ENCODE measurements around the gene NOPCHAP1. TPM values are rescaled to one million over a fixed set of nuclear protein-coding genes. Genes with fewer than 3 reads are reported as not detected.
A peak's percentile ranks its signal among the peaks of the same experiment; 100 is the strongest.
"Not testable (repeated sequence)": the region's sequence is repeated elsewhere in the genome, so short reads cannot be mapped to it uniquely, and the experiment has no call there.

NOPCHAP1 gene
- total RNA-seq: 11.6 TPM
- polyA plus RNA-seq: 10 to 100 TPM; 14.3 to 26.9 (median 18.4) TPM

GRCh38 chr12:104986022-104986941 is at the start of gene NOPCHAP1:
Gene NOPCHAP1, plus strand, starts transcription at chr12:104986316. Its CDS starts 37 bp downstream, at chr12:104986353.
- H3K27me3 ChIP-seq (ENCODE audit: control insufficient read depth, insufficient read depth, low read length): no peaks in the 10 kb centered on the region
- Mint-ChIP-seq H3K27ac (peak within 1 kb of the TSS; percentile 60 to 89 (median 80)), H3K27me3 (peaks cover 8% of the 10 kb centered on the region), H3K4me1 (peaks cover 30 to 48% (median 43%) of the 10 kb centered on the region in 4 donors), H3K36me3 (peaks cover 26% of the 10 kb centered on the region), H3K9me3 (peaks cover 0 to 3% (median 2%) of the 10 kb centered on the region in 7 donors), H3K4me3 (peak within 1 kb of the TSS; percentile 91 to 95 (median 92))
- H3K36me3 ChIP-seq (ENCODE audit: control insufficient read depth, insufficient read depth, low read length): peaks cover 18% of the 10 kb centered on the region
- DNase-seq: peak; percentile 80 to 83 (median 81)
- no peaks in the 10 kb centered on the region for H3K9me3 ChIP-seq (ENCODE audit: control insufficient read depth in 2 of 2, low read length in 2 of 2)
- peak within 1 kb of the TSS; percentile 88 for H3K4me3 ChIP-seq (ENCODE audit: low read depth, low read length)
- peak within 1 kb of the TSS; percentile 29 for H3K27ac ChIP-seq (ENCODE audit: insufficient read depth, low read length, poor library complexity, severe bottlenecking)
- ATAC-seq (ENCODE audit: low read depth in 2 of 2): peak; percentile 99
- peaks cover 26% of the 10 kb centered on the region for H3K4me1 ChIP-seq (ENCODE audit: control insufficient read depth, insufficient read depth, low read length, poor library complexity, severe bottlenecking)

GRCh38 chr12:104938371-104938770 is 47.7 kb upstream of the NOPCHAP1 start:
- no peaks in the 10 kb centered on the region for H3K36me3 Mint-ChIP-seq
- H3K9me3 Mint-ChIP-seq: peaks cover 0 to 2% (median 0%) of the 10 kb centered on the region in 7 donors
- no peaks in the 10 kb centered on the region for H3K4me1 ChIP-seq (ENCODE audit: control insufficient read depth, insufficient read depth, low read length, poor library complexity, severe bottlenecking)
- H3K9me3 ChIP-seq (ENCODE audit: control insufficient read depth in 2 of 2, low read length in 2 of 2): no peaks in the 10 kb centered on the region
- no peaks in the 10 kb centered on the region for H3K27me3 ChIP-seq (ENCODE audit: control insufficient read depth, insufficient read depth, low read length)
- H3K27ac ChIP-seq (ENCODE audit: insufficient read depth, low read length, poor library complexity, severe bottlenecking): no peak overlapping the region
- H3K4me3 Mint-ChIP-seq: no peak overlapping the region
- DNase-seq (no peak), ATAC-seq (ENCODE audit: low read depth in 2 of 2) (no peak)
- H3K27me3 Mint-ChIP-seq: peaks cover 5% of the 10 kb centered on the region
- H3K4me1 Mint-ChIP-seq: peaks cover 0 to 2% (median under 1%) of the 10 kb centered on the region in 4 donors
- no peak overlapping the region for H3K27ac Mint-ChIP-seq
- no peaks in the 10 kb centered on the region for H3K36me3 ChIP-seq (ENCODE audit: control insufficient read depth, insufficient read depth, low read length)
- H3K4me3 ChIP-seq (ENCODE audit: low read depth, low read length): no peak overlapping the region

- H3K4me3 Mint-ChIP-seq: no peak overlapping the region
- peaks cover 5% of the 10 kb centered on the region for H3K27me3 Mint-ChIP-seq
- ATAC-seq (ENCODE audit: low read depth in 2 of 2) (no peak), DNase-seq (no peak)
- H3K36me3 Mint-ChIP-seq: no peaks in the 10 kb centered on the region
- Histone ChIP-seq H3K4me3 (ENCODE audit: low read depth, low read length) (no peak overlapping the region), H3K4me1 (ENCODE audit: control insufficient read depth, insufficient read depth, low read length, poor library complexity, severe bottlenecking) (no peaks in the 10 kb centered on the region), H3K36me3 (ENCODE audit: control insufficient read depth, insufficient read depth, low read length) (no peaks in the 10 kb centered on the region), H3K9me3 (ENCODE audit: control insufficient read depth in 2 of 2, low read length in 2 of 2) (no peaks in the 10 kb centered on the region), H3K27ac (ENCODE audit: insufficient read depth, low read length, poor library complexity, severe bottlenecking) (no peak overlapping the region), H3K27me3 (ENCODE audit: control insufficient read depth, insufficient read depth, low read length) (no peaks in the 10 kb centered on the region)
- no peak overlapping the region for H3K27ac Mint-ChIP-seq
- H3K9me3 Mint-ChIP-seq: peaks cover 0 to 6% (median 0%) of the 10 kb centered on the region in 7 donors
- peaks cover 0 to 2% (median 0%) of the 10 kb centered on the region in 4 donors for H3K4me1 Mint-ChIP-seq
Observed at GRCh38 chr12:104939089-104939488, 47.0 kb upstream of the NOPCHAP1 start.

- Mint-ChIP-seq H3K27me3 (peaks cover 5% of the 10 kb centered on the region), H3K4me1 (no peaks in the 10 kb centered on the region), H3K36me3 (no peaks in the 10 kb centered on the region), H3K27ac (no peak overlapping the region), H3K4me3 (no peak overlapping the region), H3K9me3 (peaks cover 0 to 10% (median 0%) of the 10 kb centered on the region in 7 donors)
- no peaks in the 10 kb centered on the region for H3K9me3 ChIP-seq (ENCODE audit: control insufficient read depth in 2 of 2, low read length in 2 of 2)
- H3K4me3 ChIP-seq (ENCODE audit: low read depth, low read length): no peak overlapping the region
- no peaks in the 10 kb centered on the region for H3K36me3 ChIP-seq (ENCODE audit: control insufficient read depth, insufficient read depth, low read length)
- no peaks in the 10 kb centered on the region for H3K27me3 ChIP-seq (ENCODE audit: control insufficient read depth, insufficient read depth, low read length)
- ATAC-seq (ENCODE audit: low read depth in 2 of 2) (no peak), DNase-seq (no peak)
- no peak overlapping the region for H3K27ac ChIP-seq (ENCODE audit: insufficient read depth, low read length, poor library complexity, severe bottlenecking)
- H3K4me1 ChIP-seq (ENCODE audit: control insufficient read depth, insufficient read depth, low read length, poor library complexity, severe bottlenecking): no peaks in the 10 kb centered on the region
Observed at GRCh38 chr12:104941454-104941853, 44.7 kb upstream of the NOPCHAP1 start.

GRCh38 chr12:104942075-104942474 is 44.0 kb upstream of the NOPCHAP1 start:
- Histone ChIP-seq H3K27me3 (ENCODE audit: control insufficient read depth, insufficient read depth, low read length) (no peaks in the 10 kb centered on the region), H3K9me3 (ENCODE audit: control insufficient read depth in 2 of 2, low read length in 2 of 2) (no peaks in the 10 kb centered on the region), H3K36me3 (ENCODE audit: control insufficient read depth, insufficient read depth, low read length) (no peaks in the 10 kb centered on the region), H3K27ac (ENCODE audit: insufficient read depth, low read length, poor library complexity, severe bottlenecking) (no peak overlapping the region), H3K4me1 (ENCODE audit: control insufficient read depth, insufficient read depth, low read length, poor library complexity, severe bottlenecking) (no peaks in the 10 kb centered on the region), H3K4me3 (ENCODE audit: low read depth, low read length) (no peak overlapping the region)
- H3K27ac Mint-ChIP-seq: no peak overlapping the region
- H3K36me3 Mint-ChIP-seq: no peaks in the 10 kb centered on the region
- no peak for ATAC-seq (ENCODE audit: low read depth in 2 of 2)
- no peak for DNase-seq
- H3K4me1 Mint-ChIP-seq: no peaks in the 10 kb centered on the region
- peaks cover 0 to 10% (median 0%) of the 10 kb centered on the region in 7 donors for H3K9me3 Mint-ChIP-seq
- H3K27me3 Mint-ChIP-seq: peaks cover 5% of the 10 kb centered on the region
- H3K4me3 Mint-ChIP-seq: no peak overlapping the region

GRCh38 chr12:104943401-104943800 is 42.7 kb upstream of the NOPCHAP1 start:
- H3K36me3 Mint-ChIP-seq; H3K4me1 ChIP-seq (ENCODE audit: control insufficient read depth, insufficient read depth, low read length, poor library complexity, severe bottlenecking); H3K9me3 Mint-ChIP-seq; H3K9me3 ChIP-seq (ENCODE audit: control insufficient read depth in 2 of 2, low read length in 2 of 2); H3K4me3 ChIP-seq (ENCODE audit: low read depth, low read length); DNase-seq; H3K27ac Mint-ChIP-seq; H3K4me3 Mint-ChIP-seq; H3K27ac ChIP-seq (ENCODE audit: insufficient read depth, low read length, poor library complexity, severe bottlenecking); H3K27me3 Mint-ChIP-seq; H3K4me1 Mint-ChIP-seq; H3K27me3 ChIP-seq (ENCODE audit: control insufficient read depth, insufficient read depth, low read length); H3K36me3 ChIP-seq (ENCODE audit: control insufficient read depth, insufficient read depth, low read length); ATAC-seq (ENCODE audit: low read depth in 2 of 2): not testable (repeated sequence)

- H3K27ac Mint-ChIP-seq: no peak overlapping the region
- peaks cover 5% of the 10 kb centered on the region for H3K27me3 Mint-ChIP-seq
- Histone ChIP-seq H3K27me3 (ENCODE audit: control insufficient read depth, insufficient read depth, low read length) (no peaks in the 10 kb centered on the region), H3K4me3 (ENCODE audit: low read depth, low read length) (no peak overlapping the region), H3K9me3 (ENCODE audit: control insufficient read depth in 2 of 2, low read length in 2 of 2) (no peaks in the 10 kb centered on the region), H3K27ac (ENCODE audit: insufficient read depth, low read length, poor library complexity, severe bottlenecking) (no peak overlapping the region), H3K4me1 (ENCODE audit: control insufficient read depth, insufficient read depth, low read length, poor library complexity, severe bottlenecking) (no peaks in the 10 kb centered on the region), H3K36me3 (ENCODE audit: control insufficient read depth, insufficient read depth, low read length) (no peaks in the 10 kb centered on the region)
- H3K9me3 Mint-ChIP-seq: peaks cover 0 to 10% (median 0%) of the 10 kb centered on the region in 7 donors
- H3K36me3 Mint-ChIP-seq: no peaks in the 10 kb centered on the region
- ATAC-seq (ENCODE audit: low read depth in 2 of 2): no peak
- DNase-seq: no peak
- no peaks in the 10 kb centered on the region for H3K4me1 Mint-ChIP-seq
- H3K4me3 Mint-ChIP-seq: no peak overlapping the region
Observed at GRCh38 chr12:104944252-104944651, 41.9 kb upstream of the NOPCHAP1 start.
